CD4-positive, alpha-beta T cell treated with Interleukin-15 for 4 hours (primary cell): Measurements from ENCODE around the gene MDC1.
"Not testable (repeated sequence)": the region's sequence is repeated elsewhere in the genome, so short reads cannot be mapped to it uniquely, and the experiment has no call there.

Experiments
- DNase-seq: peaks from one replicate; pipeline ENCODE4 v3.0.0-alpha.2; 2020; ENCODE audit warnings: low spot score

The MDC1 gene

GRCh38 chr6:30717129-30717844 lies at the start of gene MDC1:
MDC1 (minus strand) TSS chr6:30717281; CDS start chr6:30715175, 2,106 bp downstream.
- DNase-seq: peak; percentile 100

DNA sequence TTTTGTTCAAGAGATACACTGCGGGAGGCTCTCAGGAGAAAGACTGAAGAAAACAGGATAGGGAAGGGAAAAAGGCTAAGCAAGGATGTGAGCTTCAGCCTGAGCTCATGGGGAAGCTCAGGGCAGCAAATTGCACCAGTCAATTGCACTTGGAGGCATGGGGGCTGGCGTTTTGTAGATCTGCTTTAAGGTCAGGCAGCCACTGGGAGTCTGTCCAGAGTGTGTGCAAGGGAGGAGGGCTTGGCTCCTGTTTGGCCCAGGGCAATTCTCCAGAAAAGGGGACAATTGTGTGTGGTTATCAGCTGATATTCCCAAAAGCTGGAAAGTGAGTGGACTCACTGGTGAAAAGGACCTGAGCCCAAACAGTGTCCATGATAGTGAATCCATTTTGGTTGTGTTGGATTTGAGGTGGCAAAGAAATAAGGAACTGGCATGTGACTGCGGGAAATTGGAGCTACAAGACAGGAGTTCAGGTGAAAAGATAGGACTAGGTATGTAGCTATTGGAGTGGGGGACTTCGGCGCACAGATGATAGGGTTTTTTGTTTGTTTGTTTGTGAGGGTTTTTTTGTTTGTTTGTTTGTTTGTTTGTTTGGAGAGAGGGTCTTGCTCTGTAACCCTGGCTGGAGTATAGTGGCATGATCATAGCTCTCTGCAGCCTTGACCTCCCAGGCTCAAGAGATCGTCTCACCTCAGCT lies 49.5 kb upstream of the MDC1 start:
- no peak for DNase-seq

DNA sequence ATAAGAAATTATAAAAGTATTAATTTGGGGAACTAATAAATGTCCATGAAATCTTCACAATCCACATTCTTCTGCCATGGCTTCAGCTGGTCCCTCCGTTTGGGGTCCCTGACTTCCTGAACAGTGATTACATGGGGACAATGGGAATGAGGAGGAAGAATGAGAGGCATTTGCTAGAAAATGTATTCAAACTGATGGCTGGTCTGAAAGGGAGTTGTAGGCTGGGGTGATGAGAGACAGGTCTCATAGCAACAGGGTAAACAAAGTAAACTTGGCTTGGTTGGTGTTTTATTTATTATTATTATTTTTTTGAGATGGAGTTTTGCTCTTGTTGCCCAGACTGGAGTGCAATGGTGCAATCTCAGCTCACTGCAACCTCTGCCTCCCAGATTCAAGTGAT lies 48.4 kb upstream of the MDC1 start:
- DNase-seq: not testable (repeated sequence)

- not testable (repeated sequence) for DNase-seq
These were observed 47.5 kb upstream of the MDC1 start for GRCh38 chr6:30764490-30765043.

- no peak for DNase-seq
These were observed 46.8 kb upstream of the MDC1 start for GRCh38 chr6:30763618-30764489.

DNA sequence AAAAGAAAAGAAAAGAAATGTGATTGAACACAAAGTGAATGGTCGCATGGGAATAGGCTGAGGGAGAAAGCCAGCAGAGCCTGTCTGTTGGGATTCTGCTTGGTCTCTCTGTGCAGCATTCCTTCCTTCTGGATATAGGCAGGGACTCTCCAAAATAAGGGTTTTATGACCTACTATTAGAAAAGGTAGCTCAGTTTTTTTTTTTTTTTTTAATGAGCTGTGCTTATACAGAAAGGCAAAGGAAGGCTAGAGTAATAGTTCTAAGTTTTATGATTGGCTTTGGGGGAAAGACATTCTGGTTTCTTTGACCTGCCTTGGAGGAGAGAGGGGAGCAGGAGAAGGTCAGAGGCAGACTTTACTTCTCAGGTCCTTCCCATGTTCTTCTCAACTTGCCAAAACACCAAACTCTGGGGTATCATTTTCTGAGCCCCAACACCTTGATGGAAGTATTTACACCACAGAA lies 46.1 kb upstream of the MDC1 start:
- no peak for DNase-seq

- DNase-seq: no peak
These were observed 44.8 kb upstream of the MDC1 start for GRCh38 chr6:30761791-30762429.

- no peak for DNase-seq
These were observed 43.5 kb upstream of the MDC1 start for GRCh38 chr6:30760549-30760948.

GRCh38 chr6:30759575-30760239 lies 42.6 kb upstream of the MDC1 start:
- no peak for DNase-seq

- DNase-seq: no peak
These were observed 40.3 kb upstream of the MDC1 start for GRCh38 chr6:30757261-30757904.

GRCh38 chr6:30756405-30757003 lies 39.4 kb upstream of the MDC1 start:
- not testable (repeated sequence) for DNase-seq

GRCh38 chr6:30754631-30755030 lies 37.5 kb upstream of the MDC1 start:
- no peak for DNase-seq

DNA sequence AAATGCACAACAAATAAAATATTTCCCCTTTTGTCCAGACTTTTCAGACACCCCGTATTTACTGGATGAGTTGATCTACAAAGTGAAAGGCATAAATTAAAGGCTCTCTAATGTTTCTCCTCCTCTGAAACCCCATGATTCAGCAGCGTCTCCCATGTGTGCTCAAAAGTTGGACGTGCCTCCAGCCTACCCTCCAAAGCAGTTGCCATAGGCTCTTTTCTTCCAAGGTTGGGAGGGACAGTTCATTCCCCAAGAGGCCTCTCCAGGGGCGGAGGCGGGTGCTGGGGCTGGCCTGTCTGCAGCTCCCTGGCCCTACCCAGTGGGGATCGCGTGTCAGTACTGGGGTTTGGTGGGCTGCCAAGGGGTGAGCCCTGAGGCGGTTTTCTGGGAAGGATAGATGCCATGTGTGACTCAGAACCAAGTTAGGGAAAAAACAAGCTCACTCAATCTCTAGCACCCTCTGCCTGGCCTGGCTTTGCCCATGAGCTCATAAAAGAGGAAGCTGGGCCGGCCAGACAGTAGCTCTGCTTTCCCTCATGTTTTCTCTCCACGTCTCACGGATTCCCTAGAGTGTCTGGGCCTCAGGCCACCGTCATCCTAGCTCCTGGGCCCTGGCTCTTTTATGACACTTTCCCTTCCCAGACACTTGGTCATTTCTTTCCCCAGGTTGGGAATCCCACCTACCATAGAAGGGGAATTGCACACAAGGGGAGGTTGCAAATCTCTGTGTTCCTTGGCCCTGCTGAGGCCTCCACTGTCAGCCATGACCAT lies 35.3 kb upstream of the MDC1 start:
- no peak for DNase-seq

GRCh38 chr6:30750379-30750668 lies 33.2 kb upstream of the MDC1 start:
- no peak for DNase-seq

DNA sequence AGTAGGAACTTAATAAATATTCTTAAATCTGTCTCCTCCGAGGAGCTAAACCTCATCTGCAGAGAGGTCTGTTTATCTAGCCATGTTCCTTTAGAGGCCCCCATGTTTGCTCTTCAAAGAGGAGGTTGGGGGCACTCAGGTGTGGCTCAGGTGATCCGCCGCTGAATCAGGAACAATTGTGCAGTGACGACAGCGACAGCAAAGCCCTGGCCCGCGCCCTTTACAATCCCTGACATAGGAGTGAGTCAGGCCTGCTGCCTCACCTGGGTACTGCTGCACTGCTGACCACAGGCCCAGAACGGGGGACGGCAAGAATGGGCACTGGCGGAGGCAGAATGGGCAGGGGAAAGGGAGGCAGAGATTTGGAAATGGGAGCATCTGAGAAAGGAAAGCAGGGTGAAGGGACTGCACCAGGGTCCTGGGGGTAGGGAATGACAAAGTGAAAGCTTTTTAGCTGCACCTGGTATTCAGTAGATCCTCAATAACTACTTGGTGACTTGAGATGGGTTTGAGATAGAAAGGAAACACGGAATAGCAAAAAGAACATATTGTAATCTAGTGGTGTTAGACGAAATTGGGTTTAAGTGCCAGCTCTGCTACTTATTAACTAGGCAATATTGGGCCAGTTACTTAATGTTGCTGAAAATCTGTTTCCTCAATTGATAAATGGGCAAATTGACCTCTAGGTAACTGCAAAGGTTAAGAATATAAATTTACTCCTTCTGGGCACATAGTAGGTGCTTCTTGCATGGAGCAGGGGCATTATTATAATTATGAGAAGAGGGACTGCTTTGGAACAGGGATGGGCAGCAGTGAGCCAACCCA lies 32.7 kb upstream of the MDC1 start:
- no peak for DNase-seq

- DNase-seq: no peak
These were observed 31.9 kb upstream of the MDC1 start for GRCh38 chr6:30748851-30749540.

- DNase-seq: no peak
These were observed 31.1 kb upstream of the MDC1 start for GRCh38 chr6:30747902-30748769.
